HTR-8/SVneo (cell line): ENCODE measurements around the gene TBX3.

ENCODE experiments used
- DNase-seq: peaks from one replicate; pipeline ENCODE4 v3.0.0; 2011; ENCODE audit warnings: low spot score, mixed read lengths; ENCODE audit not compliant: insufficient read length
- FAIRE-seq: peaks from 2 replicates; lab custom pipeline; 2011; peaks lifted over from hg19 to GRCh38; lab: Jason Lieb, UNC

The TBX3 gene

DNA sequence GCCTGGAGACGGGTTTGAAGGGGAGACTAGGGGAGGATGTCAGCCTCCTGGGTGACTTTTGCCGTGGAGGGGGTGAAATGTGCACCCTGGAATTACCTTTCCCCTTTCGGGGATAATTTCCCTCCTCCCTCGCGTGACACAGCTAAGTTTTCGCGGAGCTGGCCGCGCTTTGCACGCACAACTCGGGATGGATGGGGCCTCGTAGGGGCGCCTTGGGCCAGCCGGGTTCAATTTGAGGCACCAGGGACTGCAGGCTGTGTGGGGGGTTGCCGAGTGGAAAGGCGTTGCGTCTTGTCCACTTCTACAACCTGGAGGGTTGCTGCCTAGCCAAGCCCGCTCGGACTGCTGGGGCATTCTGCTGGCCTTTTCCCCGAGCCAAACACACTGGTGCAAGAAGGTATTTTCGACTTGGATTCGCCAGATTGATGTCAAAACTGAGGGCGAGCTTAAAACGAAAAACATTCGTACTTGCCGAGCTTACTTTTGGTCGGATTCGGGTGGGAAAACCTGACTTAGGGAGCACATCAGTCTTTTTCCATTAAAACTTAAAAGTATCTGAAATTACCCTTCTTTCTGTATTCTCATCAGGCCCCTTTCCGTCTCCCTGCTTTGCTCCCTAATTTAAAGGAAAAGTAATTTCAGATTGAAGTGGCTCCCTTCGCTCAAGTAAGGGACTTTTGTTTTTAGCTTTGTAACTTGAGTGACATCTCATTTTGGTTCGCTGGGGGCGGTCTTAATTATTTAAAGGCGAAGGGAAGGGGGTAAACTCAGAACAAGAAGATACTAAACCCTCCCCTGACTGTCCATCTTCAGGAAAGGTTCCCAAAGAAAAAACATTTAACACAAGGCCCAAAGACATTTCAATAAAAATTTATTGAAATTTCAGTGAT, 14.3 kb downstream of the TBX3 start:
- peak; percentile 23 for FAIRE-seq
- no peak for DNase-seq

DNA sequence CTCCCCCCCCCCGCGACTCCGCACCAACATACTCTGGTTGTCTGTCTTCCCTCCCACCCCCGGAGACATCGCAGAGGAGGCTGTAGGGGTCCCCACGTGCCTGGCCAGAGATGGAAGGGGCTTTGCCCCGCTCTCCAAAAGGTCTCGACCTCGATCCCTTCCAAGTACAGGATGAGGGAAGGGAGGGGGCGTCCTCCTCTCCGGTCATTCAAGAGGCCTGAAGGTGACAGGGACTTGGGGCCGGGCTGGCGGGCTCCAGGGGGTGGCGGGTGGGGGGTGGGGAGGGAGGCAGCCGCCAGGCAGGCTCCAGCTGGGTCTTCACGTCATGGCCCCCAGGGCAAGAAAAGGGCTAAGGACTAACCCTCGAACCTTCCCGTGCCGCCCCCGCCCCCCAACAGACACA, 15.1 kb downstream of the TBX3 start:
- DNase-seq (no peak), FAIRE-seq (no peak)

- peak; percentile 66 for FAIRE-seq
- peak; percentile 83 for DNase-seq
Observed at GRCh38 chr12:114668151-114668885, 15.7 kb downstream of the TBX3 start.

GRCh38 chr12:114667669-114668150, 16.3 kb downstream of the TBX3 start:
- DNase-seq: no peak
- no peak for FAIRE-seq

DNA sequence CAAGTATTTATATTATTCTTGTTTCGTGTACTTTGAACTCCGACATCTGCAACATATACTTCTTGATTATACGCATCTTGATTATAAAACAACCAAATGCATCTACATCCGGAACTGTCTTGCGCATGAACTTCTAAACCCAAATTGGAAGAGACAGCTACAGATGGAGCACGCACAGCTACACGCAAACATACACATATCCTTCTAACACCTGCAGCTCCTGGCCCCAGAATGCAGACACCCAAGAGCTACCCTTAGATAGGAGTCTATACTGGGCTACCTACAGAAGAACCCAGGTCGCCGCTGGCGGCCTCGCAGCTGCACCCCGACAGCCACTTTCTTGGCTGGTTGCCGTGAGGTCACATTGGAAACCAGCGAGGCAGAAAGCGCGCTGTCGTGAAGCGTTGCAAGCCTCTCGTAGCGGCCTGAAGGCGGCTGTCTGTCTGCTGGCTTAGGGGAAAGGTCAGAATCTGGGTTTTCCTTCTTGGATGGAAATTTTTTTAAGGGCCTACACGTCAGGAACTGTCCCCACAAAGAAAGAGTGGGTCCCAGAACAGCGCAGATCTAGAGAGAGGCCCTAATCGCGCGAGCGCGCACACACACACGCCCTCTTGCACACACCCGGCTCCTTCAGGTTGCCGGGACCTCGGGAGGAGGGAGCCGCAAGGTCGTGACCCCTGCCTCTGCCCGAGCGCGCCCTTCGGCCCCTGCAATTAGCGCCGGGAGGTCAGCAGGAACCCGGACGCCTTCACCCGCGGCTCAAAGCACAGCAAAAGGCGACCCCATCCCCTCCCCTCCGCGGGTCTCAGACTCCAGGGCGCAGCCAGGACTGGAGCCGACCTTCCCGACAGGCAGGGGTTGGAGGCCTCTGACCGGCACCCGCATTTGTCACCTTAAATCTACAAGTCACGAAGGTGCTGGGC, 17.0 kb downstream of the TBX3 start:
- DNase-seq: no peak
- FAIRE-seq: no peak

- no peak for DNase-seq
- no peak for FAIRE-seq
Observed at GRCh38 chr12:114665411-114666260, 18.3 kb downstream of the TBX3 start.

GRCh38 chr12:114664651-114665320, 19.2 kb downstream of the TBX3 start:
- DNase-seq (no peak), FAIRE-seq (no peak)

DNA sequence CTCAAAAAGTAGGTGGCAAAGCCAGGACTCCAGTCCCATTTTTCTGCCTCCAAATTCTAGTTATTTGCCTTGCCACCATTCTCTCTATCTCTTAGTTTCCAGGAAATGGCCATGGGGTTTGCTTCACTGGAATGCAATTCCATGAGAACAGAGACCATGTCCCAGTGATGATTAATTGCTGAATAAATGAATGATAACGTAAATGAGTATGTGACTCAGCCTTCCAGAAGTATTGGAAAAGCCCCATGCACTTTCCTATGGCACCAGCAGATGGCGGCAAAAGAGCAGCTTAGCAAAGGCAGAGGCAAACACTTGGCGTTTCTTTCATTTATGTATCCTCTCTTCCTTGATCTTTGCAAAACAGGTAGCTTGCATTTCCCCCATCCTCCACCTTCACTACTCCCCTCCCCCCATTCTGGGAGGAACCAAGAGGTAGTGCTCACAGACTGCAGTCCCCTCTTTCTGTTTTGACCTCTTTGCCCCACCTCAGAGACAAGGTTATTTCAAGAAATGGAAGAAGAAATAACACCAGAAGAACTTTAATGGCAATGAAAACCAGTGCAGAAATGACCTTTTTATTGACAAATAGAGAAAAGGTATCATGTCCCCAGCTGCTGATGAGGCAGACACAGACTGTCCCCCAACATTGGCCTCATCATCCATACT, 21.3 kb downstream of the TBX3 start:
- FAIRE-seq (no peak), DNase-seq (peak; percentile 54)

DNA sequence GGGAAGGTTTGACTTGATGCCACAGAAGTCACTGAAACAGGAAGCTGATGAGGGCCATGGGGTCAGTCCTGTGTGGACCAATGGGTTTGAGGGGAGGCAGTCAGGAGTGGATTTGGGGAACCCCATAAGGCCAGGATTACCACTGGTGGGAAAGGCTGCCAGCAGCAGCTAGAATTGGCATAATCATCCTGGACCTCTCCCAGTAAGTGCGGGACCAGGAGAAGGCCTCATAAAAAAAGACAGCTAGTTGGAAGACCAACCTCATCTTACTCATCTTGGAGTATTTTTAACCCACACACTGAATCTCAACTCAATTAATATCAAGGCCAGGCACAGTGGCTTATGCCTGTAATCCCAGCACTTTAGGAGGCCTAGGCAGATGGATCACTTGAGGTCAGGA, 22.7 kb downstream of the TBX3 start:
- DNase-seq: no peak
- FAIRE-seq: no peak

GRCh38 chr12:114659084-114659483, 24.9 kb downstream of the TBX3 start:
- FAIRE-seq (no peak), DNase-seq (no peak)

DNA sequence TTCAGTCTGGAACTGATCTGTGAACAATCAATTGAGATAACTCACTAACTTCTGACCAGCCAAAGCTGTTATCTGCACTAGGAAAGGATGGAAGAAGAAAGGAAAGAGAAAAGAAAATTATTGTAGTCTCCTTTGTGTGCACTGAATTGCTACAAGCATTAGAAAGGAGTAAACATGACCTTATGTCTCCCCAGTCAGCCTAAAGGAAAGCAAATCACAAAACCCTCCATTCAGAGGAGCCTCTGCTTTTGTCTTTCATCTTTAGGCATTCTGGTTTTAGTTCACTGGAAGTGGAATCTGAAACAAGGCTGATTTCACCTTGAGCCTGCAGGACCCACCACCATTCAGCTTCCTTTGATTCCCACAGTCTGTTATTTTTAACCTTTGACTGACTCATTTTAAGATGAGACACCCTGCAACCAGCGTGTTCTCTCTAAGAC, 26.0 kb downstream of the TBX3 start:
- DNase-seq (no peak), FAIRE-seq (no peak)

DNA sequence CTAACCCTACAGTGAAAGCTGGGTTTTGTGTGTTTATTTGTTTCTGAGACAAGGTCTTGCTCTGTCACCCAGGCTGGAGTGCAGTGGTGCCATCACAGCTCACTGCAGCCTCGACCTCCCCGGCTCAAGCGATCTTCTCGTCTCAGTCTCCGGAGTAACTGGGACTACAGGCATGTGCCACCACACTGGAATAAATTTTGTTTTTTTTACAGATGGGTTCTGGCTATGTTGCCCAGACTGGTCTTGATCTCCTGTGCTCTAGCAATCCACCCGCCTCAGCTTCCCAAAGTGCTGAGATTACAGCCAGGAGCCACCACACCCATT, 26.4 kb downstream of the TBX3 start:
- no peak for FAIRE-seq
- no peak for DNase-seq

DNA sequence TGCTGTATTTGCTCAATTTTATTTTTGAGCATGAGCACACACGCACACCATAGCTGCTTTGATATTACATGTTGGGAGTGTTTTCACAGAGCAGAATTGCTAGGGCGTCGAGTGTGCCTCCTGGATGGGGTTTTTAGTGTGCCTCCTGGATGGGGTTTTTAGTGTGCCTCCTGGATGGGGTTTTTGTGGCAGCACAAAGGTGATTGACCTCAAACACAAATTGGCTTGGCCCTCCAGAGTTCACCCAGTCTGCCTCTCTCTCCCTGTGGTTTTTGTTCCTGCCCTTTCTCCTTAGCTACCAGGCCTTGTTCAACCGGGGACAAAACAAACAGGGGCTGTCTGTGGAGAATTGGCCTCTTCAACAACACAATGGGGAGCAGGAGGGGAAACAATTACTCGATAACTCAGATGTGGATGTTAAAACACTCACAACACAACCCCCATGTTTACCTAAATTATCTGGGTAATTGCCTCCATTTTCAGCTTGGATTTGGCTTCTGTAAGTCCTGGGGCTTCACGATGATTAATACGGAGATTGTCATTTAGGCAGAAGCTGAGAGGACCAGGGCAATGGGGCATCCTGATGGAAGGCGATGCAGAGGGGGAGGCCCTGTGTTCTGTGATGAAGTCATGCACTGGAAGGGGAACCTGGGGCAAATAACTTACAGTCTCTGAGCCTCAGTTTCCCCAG, 26.9 kb downstream of the TBX3 start:
- FAIRE-seq: no peak
- no peak for DNase-seq

DNA sequence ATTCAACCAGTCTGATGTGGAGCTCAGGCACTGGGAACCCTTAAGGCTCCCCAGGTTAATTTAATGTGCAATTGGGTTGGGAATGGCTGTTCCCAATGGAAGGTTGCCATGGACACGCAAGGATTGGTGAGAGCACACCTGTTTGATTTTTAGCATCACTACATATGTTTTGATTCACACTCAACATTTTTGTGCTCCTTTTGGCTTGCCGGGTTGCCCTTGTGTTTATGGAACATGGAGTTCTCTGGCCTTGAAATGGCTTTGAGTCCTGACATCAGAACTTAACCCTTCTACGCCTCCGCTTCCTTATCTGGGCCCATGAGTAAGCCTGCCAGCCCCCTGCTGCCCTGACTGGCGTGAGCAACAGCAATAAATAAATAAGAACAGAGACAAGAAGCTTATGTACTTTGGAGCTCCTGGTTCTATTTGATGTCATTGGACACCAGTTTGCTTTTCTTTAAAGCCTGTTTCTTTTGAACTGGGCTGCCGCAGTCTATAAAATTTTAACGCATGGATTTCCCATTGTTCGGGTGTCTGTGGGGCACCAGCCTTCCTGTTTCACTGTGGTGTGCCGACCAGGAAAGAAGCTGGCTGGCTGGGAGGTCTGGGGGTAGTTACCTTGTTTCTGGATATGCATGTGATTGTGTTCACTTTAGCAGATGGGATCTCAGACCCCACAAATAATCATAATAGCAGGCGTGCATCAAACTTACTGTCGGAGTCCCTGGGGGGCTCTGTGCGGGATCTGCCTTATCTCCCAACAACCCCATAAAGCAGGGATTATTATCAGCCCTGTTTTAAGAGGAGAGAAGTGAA, 27.8 kb downstream of the TBX3 start:
- no peak for DNase-seq
- no peak for FAIRE-seq

GRCh38 chr12:114649585-114649984, 34.4 kb downstream of the TBX3 start:
- DNase-seq (no peak), FAIRE-seq (no peak)

DNA sequence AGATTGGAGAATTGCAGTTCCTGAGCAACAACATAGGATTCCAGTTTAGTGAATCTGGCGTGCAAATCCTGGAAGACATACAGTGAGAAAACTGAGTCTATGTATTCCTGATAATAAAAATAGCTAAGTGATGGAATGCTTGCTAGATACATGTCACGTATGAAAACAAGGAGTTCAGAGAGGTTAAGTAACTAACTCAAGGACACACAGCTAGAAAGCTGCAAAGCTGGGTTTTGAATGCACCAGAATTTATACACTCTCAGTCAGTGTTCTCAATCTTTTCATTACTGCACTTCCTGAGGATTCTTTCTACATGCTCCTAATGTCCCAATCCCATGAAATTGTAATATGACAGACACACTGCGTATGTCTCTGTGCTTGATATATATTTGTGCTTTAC, 35.3 kb downstream of the TBX3 start:
- FAIRE-seq (no peak), DNase-seq (no peak)

DNA sequence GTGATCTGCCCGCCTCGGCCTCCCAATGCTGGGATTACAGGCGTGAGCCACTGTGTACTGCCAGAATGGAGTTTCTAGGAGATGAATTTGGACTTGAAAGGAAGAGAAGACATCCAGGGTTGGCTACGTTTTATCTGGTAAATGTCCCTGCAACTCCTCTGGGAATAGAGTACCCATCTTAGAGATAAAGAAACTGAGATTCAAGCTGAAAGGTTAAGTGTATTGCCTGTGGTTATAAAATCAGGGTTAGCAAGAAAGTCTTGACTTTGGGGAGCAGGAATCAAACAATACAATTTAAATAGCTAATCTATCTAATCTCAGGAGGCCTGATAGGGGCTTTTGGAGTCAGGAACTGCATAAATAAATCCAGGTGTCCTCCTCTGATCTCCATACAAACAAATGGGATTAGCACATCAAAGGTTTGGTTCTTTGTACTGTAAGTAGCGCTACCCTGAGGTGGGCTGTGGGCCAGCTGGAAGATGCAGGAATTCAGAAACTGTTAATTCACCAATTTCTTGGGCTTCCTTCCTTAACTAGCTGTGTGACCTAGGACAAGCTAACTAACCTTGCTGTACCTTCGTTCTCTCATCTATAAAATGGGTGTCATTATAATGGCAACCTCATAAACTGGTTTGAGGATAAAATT, 45.1 kb downstream of the TBX3 start:
- DNase-seq (no peak), FAIRE-seq (no peak)
